Inflammatory macrophage treated with lipopolysaccharide for 4 hours (primary cell): ENCODE results near the gene RPS27L.

ENCODE experiments used
- DNase-seq: peaks from one replicate; pipeline ENCODE4 v3.0.0-alpha.2; 2020

RPS27L gene

GRCh38 chr15:63157118-63157843, at the start of gene RPS27L:
Gene RPS27L, minus strand, starts transcription at chr15:63157477. Its CDS starts 72 bp downstream, at chr15:63157405.
- DNase-seq = peak; percentile 94

GRCh38 chr15:63206079-63206478, 48.8 kb upstream of the RPS27L start:
- no peak for DNase-seq

- no peak for DNase-seq
Observed at GRCh38 chr15:63203451-63204090, 46.3 kb upstream of the RPS27L start.

GRCh38 chr15:63202861-63203260, 45.6 kb upstream of the RPS27L start:
- DNase-seq = no peak

GRCh38 chr15:63200464-63201249, 43.4 kb upstream of the RPS27L start:
- DNase-seq = no peak

GRCh38 chr15:63198371-63199250, 41.3 kb upstream of the RPS27L start:
- no peak for DNase-seq

- DNase-seq = no peak
Observed at GRCh38 chr15:63197626-63198025, 40.3 kb upstream of the RPS27L start.

GRCh38 chr15:63196842-63197241, 39.6 kb upstream of the RPS27L start:
- no peak for DNase-seq

GRCh38 chr15:63195569-63196015, 38.3 kb upstream of the RPS27L start:
- DNase-seq = no peak

GRCh38 chr15:63194880-63195568, 37.7 kb upstream of the RPS27L start:
- DNase-seq = no peak

- no peak for DNase-seq
Observed at GRCh38 chr15:63194302-63194701, 37.0 kb upstream of the RPS27L start.

GRCh38 chr15:63192619-63193206, 35.4 kb upstream of the RPS27L start:
- DNase-seq = no peak

GRCh38 chr15:63191895-63192618, 34.8 kb upstream of the RPS27L start:
- peak; percentile 55 for DNase-seq

GRCh38 chr15:63190769-63191649, 33.7 kb upstream of the RPS27L start:
- peak; percentile 71 for DNase-seq

GRCh38 chr15:63189941-63190768, 32.9 kb upstream of the RPS27L start:
- peak; percentile 80 for DNase-seq

- DNase-seq = peak; percentile 98
Observed at GRCh38 chr15:63188926-63189871, 31.9 kb upstream of the RPS27L start, which contains the start of gene RAB8B. Gene RAB8B, plus strand, starts transcription at chr15:63189606. Its CDS starts 19 bp downstream, at chr15:63189625.

GRCh38 chr15:63188247-63188925, 31.1 kb upstream of the RPS27L start:
- DNase-seq = peak; percentile 48
